GOT3 (cell line): ENCODE measurements around the gene NME3.

Experiments used
- DNase-seq: peaks from one replicate; lab custom pipeline; 2025; ENCODE audit warnings: mixed read lengths; lab: John Stamatoyannopoulos, UW

Gene NME3

GRCh38 chr16:1780677-1781072, 9.3 kb upstream of the NME3 start:
- no peak for DNase-seq

- DNase-seq, result no peak
These were observed 8.7 kb upstream of the NME3 start for GRCh38 chr16:1779741-1780676.

GRCh38 chr16:1779234-1779701, 7.9 kb upstream of the NME3 start:
- no peak for DNase-seq

- DNase-seq, result no peak
These were observed 7.1 kb upstream of the NME3 start for GRCh38 chr16:1778200-1779179.

GRCh38 chr16:1777375-1778199, 6.2 kb upstream of the NME3 start:
- DNase-seq, result no peak

GRCh38 chr16:1776991-1777374, 5.6 kb upstream of the NME3 start:
- no peak for DNase-seq

GRCh38 chr16:1776672-1776955, 5.3 kb upstream of the NME3 start:
- no peak for DNase-seq

- no peak for DNase-seq
These were observed 4.7 kb upstream of the NME3 start for GRCh38 chr16:1775846-1776671.

- DNase-seq, result no peak
These were observed 3.9 kb upstream of the NME3 start for GRCh38 chr16:1775006-1775845.

- DNase-seq, result no peak
These were observed 3.1 kb upstream of the NME3 start for GRCh38 chr16:1774448-1774780.

GRCh38 chr16:1773703-1774447, 2.5 kb upstream of the NME3 start:
- no peak for DNase-seq

- peak; percentile 63 for DNase-seq
These were observed 1.8 kb upstream of the NME3 start, which contains the start of gene MRPS34 for GRCh38 chr16:1772908-1773702. MRPS34 (minus strand) TSS chr16:1773134; CDS start chr16:1773119, 15 bp downstream.

GRCh38 chr16:1772362-1772907, 1.1 kb upstream of the NME3 start, which contains the start of gene EME2:
EME2 (plus strand) TSS chr16:1772810; CDS start chr16:1773228, 418 bp downstream.
- DNase-seq, result no peak

- no peak for DNase-seq
These were observed 570 bp upstream of the NME3 start for GRCh38 chr16:1771864-1772361.

- DNase-seq, result peak; percentile 28
These were observed 785 bp downstream of the NME3 start for GRCh38 chr16:1770328-1771187.

GRCh38 chr16:1769402-1770300, 1.7 kb downstream of the NME3 start:
- DNase-seq, result no peak
